Tibial nerve (tissue), 4 donors: ENCODE results near the gene HSDL2.

Experiments used
- CTCF ChIP-seq, 5 experiments: fragments of 200-600 bp in 3 of 5; fragments of 450-650 bp in 2 of 5; sonication (generic) in 3 of 5; IDR thresholded peaks; one replicate each; pipeline ENCODE4 v1.5.1; 2016 to 2019; ENCODE audit warnings: antibody characterized with exemption in 5 of 5, mild to moderate bottlenecking in 3 of 5, moderate library complexity in 2 of 5
- EP300 ChIP-seq, 2 donors: sonication (generic); formaldehyde crosslinking; IDR thresholded peaks; one replicate each; pipeline ENCODE4 v1.6.1; 2017; ENCODE audit warnings: antibody characterized with exemption in 2 of 2, mild to moderate bottlenecking in 1 of 2
- POLR2A ChIP-seq, 2 donors: fragments of 450-650 bp; IDR thresholded peaks; one replicate each; pipeline ENCODE4 v1.6.1; 2017; ENCODE audit warnings: antibody characterized with exemption in 2 of 2, mild to moderate bottlenecking in 2 of 2, moderate library complexity in 2 of 2

GRCh38 chr9:112479221-112479620, 99.3 kb downstream of the HSDL2 start:
- TF ChIP-seq POLR2A (IDR thresholded peaks at IDR 0.05): no peak
- no peak for TF ChIP-seq CTCF (IDR thresholded peaks at IDR 0.05)
- no peak for TF ChIP-seq EP300 (IDR thresholded peaks at IDR 0.05)
